ENCODE data around the gene SEMA4G.

- TF ChIP-seq, protein P1, sequence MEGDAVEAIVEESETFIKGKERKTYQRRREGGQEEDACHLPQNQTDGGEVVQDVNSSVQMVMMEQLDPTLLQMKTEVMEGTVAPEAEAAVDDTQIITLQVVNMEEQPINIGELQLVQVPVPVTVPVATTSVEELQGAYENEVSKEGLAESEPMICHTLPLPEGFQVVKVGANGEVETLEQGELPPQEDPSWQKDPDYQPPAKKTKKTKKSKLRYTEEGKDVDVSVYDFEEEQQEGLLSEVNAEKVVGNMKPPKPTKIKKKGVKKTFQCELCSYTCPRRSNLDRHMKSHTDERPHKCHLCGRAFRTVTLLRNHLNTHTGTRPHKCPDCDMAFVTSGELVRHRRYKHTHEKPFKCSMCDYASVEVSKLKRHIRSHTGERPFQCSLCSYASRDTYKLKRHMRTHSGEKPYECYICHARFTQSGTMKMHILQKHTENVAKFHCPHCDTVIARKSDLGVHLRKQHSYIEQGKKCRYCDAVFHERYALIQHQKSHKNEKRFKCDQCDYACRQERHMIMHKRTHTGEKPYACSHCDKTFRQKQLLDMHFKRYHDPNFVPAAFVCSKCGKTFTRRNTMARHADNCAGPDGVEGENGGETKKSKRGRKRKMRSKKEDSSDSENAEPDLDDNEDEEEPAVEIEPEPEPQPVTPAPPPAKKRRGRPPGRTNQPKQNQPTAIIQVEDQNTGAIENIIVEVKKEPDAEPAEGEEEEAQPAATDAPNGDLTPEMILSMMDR (IDR thresholded peaks at IDR 0.05; ENCODE audit: poor library complexity, severe bottlenecking) = no peak
- no peak for TF ChIP-seq TAF1 (IDR thresholded peaks at IDR 0.05; ENCODE audit: low read depth)
- TF ChIP-seq POLR2AphosphoS5 (IDR thresholded peaks at IDR 0.05) = no peak
- TF ChIP-seq EZH2 (IDR thresholded peaks at IDR 0.05; ENCODE audit: borderline replicate concordance, insufficient read depth, low read length, poor library complexity, severe bottlenecking) = no peak
Observed at GRCh38 chr10:101010329-101010728, 41.0 kb downstream of the SEMA4G start.
